Lower leg skin (tissue), 3 donors: ENCODE measurements around the gene CHAMP1.

Source experiments
- POLR2A ChIP-seq, 2 donors: fragments of 450-650 bp; IDR thresholded peaks; one replicate each; pipeline ENCODE4 v1.6.1; 2016 to 2017; ENCODE audit warnings: antibody characterized with exemption in 2 of 2, mild to moderate bottlenecking in 1 of 2, moderate library complexity in 1 of 2
- TF ChIP-seq, protein P1 (sequence below), 3 donors: fragments of 450-650 bp; IDR thresholded peaks; one replicate each; pipeline ENCODE4 v1.5.1; 2016; ENCODE audit warnings: antibody characterized with exemption in 3 of 3, mild to moderate bottlenecking in 3 of 3, moderate library complexity in 2 of 3

DNA sequence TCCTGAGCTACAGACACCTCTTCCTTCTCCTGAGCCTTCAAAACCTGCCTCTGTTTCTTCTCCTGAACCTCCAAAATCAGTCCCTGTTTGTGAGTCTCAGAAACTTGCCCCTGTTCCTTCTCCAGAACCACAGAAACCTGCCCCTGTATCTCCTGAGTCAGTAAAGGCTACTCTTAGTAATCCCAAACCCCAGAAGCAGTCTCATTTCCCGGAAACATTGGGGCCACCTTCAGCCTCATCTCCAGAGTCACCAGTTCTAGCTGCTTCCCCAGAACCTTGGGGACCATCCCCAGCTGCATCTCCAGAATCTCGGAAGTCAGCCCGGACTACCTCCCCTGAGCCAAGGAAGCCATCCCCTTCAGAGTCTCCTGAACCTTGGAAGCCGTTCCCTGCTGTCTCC lies 10.0 kb downstream of the CHAMP1 start:
- TF ChIP-seq POLR2A (IDR thresholded peaks at IDR 0.05) = no peak
- TF ChIP-seq, protein P1, sequence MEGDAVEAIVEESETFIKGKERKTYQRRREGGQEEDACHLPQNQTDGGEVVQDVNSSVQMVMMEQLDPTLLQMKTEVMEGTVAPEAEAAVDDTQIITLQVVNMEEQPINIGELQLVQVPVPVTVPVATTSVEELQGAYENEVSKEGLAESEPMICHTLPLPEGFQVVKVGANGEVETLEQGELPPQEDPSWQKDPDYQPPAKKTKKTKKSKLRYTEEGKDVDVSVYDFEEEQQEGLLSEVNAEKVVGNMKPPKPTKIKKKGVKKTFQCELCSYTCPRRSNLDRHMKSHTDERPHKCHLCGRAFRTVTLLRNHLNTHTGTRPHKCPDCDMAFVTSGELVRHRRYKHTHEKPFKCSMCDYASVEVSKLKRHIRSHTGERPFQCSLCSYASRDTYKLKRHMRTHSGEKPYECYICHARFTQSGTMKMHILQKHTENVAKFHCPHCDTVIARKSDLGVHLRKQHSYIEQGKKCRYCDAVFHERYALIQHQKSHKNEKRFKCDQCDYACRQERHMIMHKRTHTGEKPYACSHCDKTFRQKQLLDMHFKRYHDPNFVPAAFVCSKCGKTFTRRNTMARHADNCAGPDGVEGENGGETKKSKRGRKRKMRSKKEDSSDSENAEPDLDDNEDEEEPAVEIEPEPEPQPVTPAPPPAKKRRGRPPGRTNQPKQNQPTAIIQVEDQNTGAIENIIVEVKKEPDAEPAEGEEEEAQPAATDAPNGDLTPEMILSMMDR (IDR thresholded peaks at IDR 0.05) = no peak
